IMR-90 (cell line): ENCODE data around the gene GAB1. TPM values are rescaled to one million over a fixed set of nuclear protein-coding genes. Genes with fewer than 3 reads are reported as not detected.

ENCODE experiments used
- ATAC-seq: fragments of 200-7000 bp; cut with Tn5 transposase; 2 replicates; pipeline ENCODE4 v1.9.1; 2020; ENCODE audit warnings: low read depth, mild to moderate bottlenecking, moderate library complexity
- BruUV-seq: library from RNA; stranded (reverse); fragments of 400-500 nt; replicated peaks from 2 replicates; lab custom pipeline; 2021; lab: Mats Ljungman, UMichigan
- CTCF ChIA-PET: fragments of 300-600 bp; formaldehyde crosslinking; extraction: SDS; loops from one replicate; lab custom pipeline; 2021; ENCODE audit warnings: antibody characterized with exemption; lab: Yijun Ruan, JAX
- POLR2A ChIA-PET: fragments of 300-600 bp; sonication (Branson Sonifier 250); formaldehyde crosslinking; loops from one replicate; lab custom pipeline; 2022; ENCODE audit warnings: antibody characterized with exemption; ENCODE audit not compliant: unreplicated experiment; lab: Charles Lee
- DNase-seq: peaks from one replicate; pipeline ENCODE4 v3.0.0; 2013
- H2AFZ ChIP-seq: replicated peaks from 2 replicates; pipeline ENCODE3; 2013; ENCODE audit warnings: low read length, mild to moderate bottlenecking; ENCODE audit not compliant: poor library complexity
- H2AK5ac ChIP-seq: 2 replicates; pipeline ENCODE4 v1.6.1; 2013; ENCODE audit warnings: low read depth, low read length, inconsistent platforms
- H2AK9ac ChIP-seq: replicated peaks from 2 replicates; pipeline ENCODE3; 2013; ENCODE audit warnings: mild to moderate bottlenecking, low read depth, low read length, moderate library complexity; ENCODE audit not compliant: poor library complexity
- H2BK120ac ChIP-seq: 2 replicates; pipeline ENCODE4 v1.6.1; 2013; ENCODE audit warnings: low read depth, low read length, inconsistent platforms
- H2BK15ac ChIP-seq: 3 replicates; pipeline ENCODE4 v1.6.1; 2013; ENCODE audit warnings: low read depth, low read length, inconsistent platforms
- H2BK20ac ChIP-seq: 2 replicates; pipeline ENCODE4 v1.6.1; 2013; ENCODE audit warnings: low read depth, mild to moderate bottlenecking, inconsistent platforms, low read length, moderate library complexity
- H2BK5ac ChIP-seq: 2 replicates; pipeline ENCODE4 v1.6.1; 2013; ENCODE audit warnings: mild to moderate bottlenecking, low read depth, low read length, inconsistent platforms; ENCODE audit not compliant: poor library complexity, severe bottlenecking
- H3K14ac ChIP-seq: replicated peaks from 2 replicates; pipeline ENCODE4 v1.6.1; 2013; ENCODE audit warnings: low read depth, low read length, inconsistent platforms
- H3K18ac ChIP-seq: 2 replicates; pipeline ENCODE4 v1.6.1; 2013; ENCODE audit warnings: low read depth, low read length, control low read depth
- H3K23ac ChIP-seq: 2 replicates; pipeline ENCODE4 v1.6.1; 2013; ENCODE audit warnings: low read depth, low read length, inconsistent platforms
- H3K27ac ChIP-seq: 2 replicates; pipeline ENCODE4 v1.5.1; 2013; ENCODE audit warnings: mild to moderate bottlenecking, control low read depth, low read length; ENCODE audit not compliant: insufficient read depth
- H3K27me3 ChIP-seq: 2 replicates; pipeline ENCODE4 v1.6.1; 2013; ENCODE audit warnings: low read length; ENCODE audit not compliant: control insufficient read depth, insufficient read depth
- H3K36me3 ChIP-seq: 2 replicates; pipeline ENCODE4 v1.6.1; 2013; ENCODE audit warnings: low read length, mixed read lengths; ENCODE audit not compliant: control insufficient read depth, insufficient read depth
- H3K4ac ChIP-seq: 2 replicates; pipeline ENCODE4 v1.6.1; 2013; ENCODE audit warnings: low read depth, low read length, inconsistent platforms
- H3K4me1 ChIP-seq: 2 replicates; pipeline ENCODE4 v1.6.1; 2013; ENCODE audit warnings: low read length, mixed read lengths; ENCODE audit not compliant: control insufficient read depth, insufficient read depth
- H3K4me2 ChIP-seq: 2 replicates; pipeline ENCODE4 v1.6.1; 2013; ENCODE audit warnings: low read depth, mild to moderate bottlenecking, control low read depth, low read length, moderate library complexity
- H3K4me3 ChIP-seq: 2 replicates; pipeline ENCODE4 v1.5.1; 2013; ENCODE audit warnings: low read depth, mild to moderate bottlenecking, control low read depth, low read length, moderate library complexity; ENCODE audit not compliant: insufficient read depth
- H3K56ac ChIP-seq: 2 replicates; pipeline ENCODE4 v1.6.1; 2013; ENCODE audit warnings: low read length, inconsistent platforms; ENCODE audit not compliant: insufficient read depth; ENCODE audit errors: extremely low read depth
- H3K79me1 ChIP-seq, 2 experiments: 2 replicates each; pipeline ENCODE4 v1.6.1; 2013; ENCODE audit warnings: low read length in 2 of 2, inconsistent platforms in 1 of 2, low read depth in 1 of 2
- H3K9ac ChIP-seq: 2 replicates; pipeline ENCODE4 v1.6.1; 2013; ENCODE audit warnings: low read depth, low read length, control low read depth
- H3K9me1 ChIP-seq: 2 replicates; pipeline ENCODE4 v1.6.1; 2013; ENCODE audit warnings: low read length, inconsistent platforms; ENCODE audit not compliant: insufficient read depth
- H3K9me3 ChIP-seq: 2 replicates; pipeline ENCODE4 v1.6.1; 2013; ENCODE audit warnings: low read length; ENCODE audit not compliant: control insufficient read depth, insufficient read depth
- H4K20me1 ChIP-seq: 2 replicates; pipeline ENCODE4 v1.6.1; 2013; ENCODE audit warnings: low read length, inconsistent platforms; ENCODE audit not compliant: insufficient read depth
- H4K5ac ChIP-seq: 2 replicates; pipeline ENCODE4 v1.6.1; 2013; ENCODE audit warnings: mild to moderate bottlenecking, low read depth, low read length, control low read depth
- H4K8ac ChIP-seq, 2 experiments: 2 replicates each; pipeline ENCODE4 v1.6.1; 2013; ENCODE audit warnings: low read depth in 2 of 2, low read length in 2 of 2, control low read depth in 1 of 2, inconsistent platforms in 1 of 2
- H4K91ac ChIP-seq: 2 replicates; pipeline ENCODE4 v1.6.1; 2013; ENCODE audit warnings: low read depth, low read length, inconsistent platforms; ENCODE audit not compliant: insufficient read depth
- CEBPB ChIP-seq: IDR thresholded peaks from 2 replicates; pipeline ENCODE4 v1.6.1; 2012; ENCODE audit warnings: low read depth, low read length, improper control_type of control experiment
- CHD1 ChIP-seq: IDR thresholded peaks from 2 replicates; pipeline ENCODE4 v1.6.1; 2012; ENCODE audit warnings: low read depth, low read length, improper control_type of control experiment
- SMC3 ChIP-seq: fragments of 150-350 bp; IDR thresholded peaks from 2 replicates; pipeline ENCODE4 v1.6.1; 2016; ENCODE audit warnings: low read depth, mild to moderate bottlenecking, antibody characterized with exemption, low read length, moderate library complexity
- dilution Hi-C: fragments of 300-500 bp; cut with HindIII; formaldehyde crosslinking; loops from one replicate; pipeline ENCODE4 v1.14.3; 2018; ENCODE audit warnings: low sequenced_read_pairs; ENCODE audit not compliant: unreplicated experiment
- in situ Hi-C: fragments of 300-500 bp; cut with MboI; formaldehyde crosslinking; loops from 3 replicates; pipeline ENCODE4 v1.14.3; 2019; ENCODE audit warnings: low sequenced_read_pairs, inconsistent platforms, mixed read lengths
- intact Hi-C: fragments of 100-400 bp; cut with micrococcal nuclease; formaldehyde crosslinking; loops from 2 replicates; pipeline ENCODE4 v1.10.0; 2022
- polyA plus RNA-seq, 3 experiments: library from polyadenylated mRNA; depleted of rRNA; stranded (reverse); fragments of >200 nt; gene quantifications; 2 replicates each; pipeline ENCODE4 v1.2.3, GENCODE V29; 2012; ENCODE audit warnings: low replicate concordance in 1 of 3
- total RNA-seq: library from RNA; depleted of rRNA; stranded (reverse); fragments of >200 nt; gene quantifications from 2 replicates; pipeline ENCODE4 v1.2.3, GENCODE V29; 2012

GAB1 gene
- total and polyA plus RNA-seq, 2 of the 4 experiments (the other 2 are of a cell fraction), result 2.8 to 12.0 TPM

DNA sequence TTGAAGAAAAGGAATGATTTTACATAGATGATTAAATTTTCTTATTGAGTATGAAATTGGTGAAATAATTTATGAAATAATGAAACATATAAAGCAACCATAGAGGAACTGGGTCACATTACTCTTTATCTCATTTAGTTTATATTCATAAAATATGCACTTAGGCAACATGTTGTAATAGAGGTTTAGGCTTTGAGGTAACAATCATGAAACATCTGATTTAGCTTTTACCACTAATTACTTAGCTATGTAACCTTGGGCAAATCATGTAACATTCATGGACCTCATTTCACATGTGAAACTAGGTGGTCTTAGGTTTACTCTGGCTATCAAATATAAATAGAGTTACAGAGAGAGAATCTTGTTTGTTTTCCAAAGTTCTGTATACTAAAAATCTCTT, 122.3 kb downstream of the GAB1 start:
- Histone ChIP-seq H4K5ac (no peak overlapping the region), H3K79me1 (no peaks in the 10 kb centered on the region), H2BK5ac (no peak overlapping the region), H3K4ac (no peak overlapping the region), H3K18ac (no peak overlapping the region), H3K4me3 (no peak overlapping the region), H3K27ac (no peak overlapping the region), H4K8ac (no peak overlapping the region), H3K36me3 (peaks cover 12% of the 10 kb centered on the region), H2BK20ac (no peak overlapping the region), H3K9ac (no peak overlapping the region), H2BK120ac (no peak overlapping the region), H4K20me1 (no peaks in the 10 kb centered on the region), H3K23ac (no peak overlapping the region), H3K14ac (no peak overlapping the region), H2AK9ac (no peak overlapping the region), H3K56ac (no peak overlapping the region), H3K4me1 (no peaks in the 10 kb centered on the region), H3K4me2 (no peak overlapping the region), H2BK15ac (no peak overlapping the region), H3K27me3 (no peaks in the 10 kb centered on the region), H4K91ac (no peak overlapping the region), H3K9me3 (no peaks in the 10 kb centered on the region), H2AFZ (no peak overlapping the region), H3K9me1 (no peaks in the 10 kb centered on the region), H2AK5ac (no peak overlapping the region)
- TF ChIP-seq SMC3 (no peak), CEBPB (0 out of 2 replicates have a peak, but pooled peaks have one; percentile 22), CHD1 (no peak)
- no peak for ATAC-seq
- in situ Hi-C loops (no loop called here), intact Hi-C loops (no loop called here), dilution Hi-C loops (no loop called here)
- POLR2A ChIA-PET, result no interaction called here
- peak; percentile 5 for DNase-seq
- CTCF ChIA-PET, result no interaction called here
- no TSS peak for BruUV-seq
